MM.1S (cell line): Measurements from ENCODE around the gene KIF17.

Source experiments
- CTCF ChIP-seq: fragments of 300-600 bp; sonication (generic); IDR thresholded peaks from 2 replicates; pipeline ENCODE4 v1.5.1; 2016; ENCODE audit warnings: antibody characterized with exemption, low read length, mixed read lengths
- EZH2 ChIP-seq: fragments of 300-600 bp; sonication (generic); optimal IDR thresholded peaks from 2 replicates; pipeline ENCODE3; 2017; ENCODE audit warnings: low read depth, mild to moderate bottlenecking, antibody characterized with exemption, low read length, mixed read lengths
- EZH2phosphoT487 ChIP-seq: fragments of 300-600 bp; sonication (generic); IDR thresholded peaks from 2 replicates; pipeline ENCODE4 v1.6.1; 2018; ENCODE audit warnings: antibody characterized with exemption, low read length

DNA sequence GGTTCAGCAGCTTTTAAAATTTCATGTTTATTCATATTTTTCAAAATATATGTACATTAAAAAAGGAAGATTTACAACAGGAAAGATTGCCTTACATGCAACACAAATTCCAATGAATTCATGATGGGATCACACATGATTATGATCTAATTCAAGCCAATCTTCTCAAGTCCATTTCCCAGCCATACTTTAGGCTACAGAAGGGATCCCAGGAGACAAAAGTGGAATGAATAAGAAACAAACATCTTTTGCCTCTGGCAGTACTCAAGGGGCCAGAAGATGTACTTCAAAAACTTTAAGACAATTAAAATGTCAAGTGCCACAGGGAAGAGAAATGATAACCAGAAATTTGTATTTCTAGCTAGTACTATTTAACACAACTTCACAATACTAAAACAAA is 24.9 kb upstream of the KIF17 start:
- TF ChIP-seq CTCF (no peak), EZH2 (no peak), EZH2phosphoT487 (no peak)
